Head of caudate nucleus (tissue), 42 donors: ENCODE results near the gene SPEF2.
A peak's percentile ranks its signal among the peaks of the same experiment; 100 is the strongest.

ENCODE experiments used
- DNase-seq, 42 donors: peaks; one replicate each; pipeline versions ENCODE4 v3.0.0 to v3.0.0-alpha.2; 2020 to 2021; ENCODE audit warnings: mixed read lengths in 7 of 42
- intact Hi-C: fragments of 100-400 bp; cut with DNase I; formaldehyde crosslinking; loops from one replicate; pipeline ENCODE4 v1.15.0; 2022

SPEF2 gene, protein sequence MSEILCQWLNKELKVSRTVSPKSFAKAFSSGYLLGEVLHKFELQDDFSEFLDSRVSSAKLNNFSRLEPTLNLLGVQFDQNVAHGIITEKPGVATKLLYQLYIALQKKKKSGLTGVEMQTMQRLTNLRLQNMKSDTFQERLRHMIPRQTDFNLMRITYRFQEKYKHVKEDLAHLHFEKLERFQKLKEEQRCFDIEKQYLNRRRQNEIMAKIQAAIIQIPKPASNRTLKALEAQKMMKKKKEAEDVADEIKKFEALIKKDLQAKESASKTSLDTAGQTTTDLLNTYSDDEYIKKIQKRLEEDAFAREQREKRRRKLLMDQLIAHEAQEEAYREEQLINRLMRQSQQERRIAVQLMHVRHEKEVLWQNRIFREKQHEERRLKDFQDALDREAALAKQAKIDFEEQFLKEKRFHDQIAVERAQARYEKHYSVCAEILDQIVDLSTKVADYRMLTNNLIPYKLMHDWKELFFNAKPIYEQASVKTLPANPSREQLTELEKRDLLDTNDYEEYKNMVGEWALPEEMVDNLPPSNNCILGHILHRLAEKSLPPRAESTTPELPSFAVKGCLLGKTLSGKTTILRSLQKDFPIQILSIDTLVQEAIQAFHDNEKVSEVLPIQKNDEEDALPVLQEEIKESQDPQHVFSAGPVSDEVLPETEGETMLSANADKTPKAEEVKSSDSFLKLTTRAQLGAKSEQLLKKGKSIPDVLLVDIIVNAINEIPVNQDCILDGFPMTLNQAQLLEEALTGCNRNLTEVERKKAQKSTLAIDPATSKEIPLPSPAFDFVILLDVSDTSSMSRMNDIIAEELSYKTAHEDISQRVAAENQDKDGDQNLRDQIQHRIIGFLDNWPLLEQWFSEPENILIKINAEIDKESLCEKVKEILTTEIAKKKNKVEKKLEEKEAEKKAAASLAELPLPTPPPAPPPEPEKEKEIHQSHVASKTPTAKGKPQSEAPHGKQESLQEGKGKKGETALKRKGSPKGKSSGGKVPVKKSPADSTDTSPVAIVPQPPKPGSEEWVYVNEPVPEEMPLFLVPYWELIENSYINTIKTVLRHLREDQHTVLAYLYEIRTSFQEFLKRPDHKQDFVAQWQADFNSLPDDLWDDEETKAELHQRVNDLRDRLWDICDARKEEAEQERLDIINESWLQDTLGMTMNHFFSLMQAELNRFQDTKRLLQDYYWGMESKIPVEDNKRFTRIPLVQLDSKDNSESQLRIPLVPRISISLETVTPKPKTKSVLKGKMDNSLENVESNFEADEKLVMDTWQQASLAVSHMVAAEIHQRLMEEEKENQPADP (N-terminal part only)

DNA sequence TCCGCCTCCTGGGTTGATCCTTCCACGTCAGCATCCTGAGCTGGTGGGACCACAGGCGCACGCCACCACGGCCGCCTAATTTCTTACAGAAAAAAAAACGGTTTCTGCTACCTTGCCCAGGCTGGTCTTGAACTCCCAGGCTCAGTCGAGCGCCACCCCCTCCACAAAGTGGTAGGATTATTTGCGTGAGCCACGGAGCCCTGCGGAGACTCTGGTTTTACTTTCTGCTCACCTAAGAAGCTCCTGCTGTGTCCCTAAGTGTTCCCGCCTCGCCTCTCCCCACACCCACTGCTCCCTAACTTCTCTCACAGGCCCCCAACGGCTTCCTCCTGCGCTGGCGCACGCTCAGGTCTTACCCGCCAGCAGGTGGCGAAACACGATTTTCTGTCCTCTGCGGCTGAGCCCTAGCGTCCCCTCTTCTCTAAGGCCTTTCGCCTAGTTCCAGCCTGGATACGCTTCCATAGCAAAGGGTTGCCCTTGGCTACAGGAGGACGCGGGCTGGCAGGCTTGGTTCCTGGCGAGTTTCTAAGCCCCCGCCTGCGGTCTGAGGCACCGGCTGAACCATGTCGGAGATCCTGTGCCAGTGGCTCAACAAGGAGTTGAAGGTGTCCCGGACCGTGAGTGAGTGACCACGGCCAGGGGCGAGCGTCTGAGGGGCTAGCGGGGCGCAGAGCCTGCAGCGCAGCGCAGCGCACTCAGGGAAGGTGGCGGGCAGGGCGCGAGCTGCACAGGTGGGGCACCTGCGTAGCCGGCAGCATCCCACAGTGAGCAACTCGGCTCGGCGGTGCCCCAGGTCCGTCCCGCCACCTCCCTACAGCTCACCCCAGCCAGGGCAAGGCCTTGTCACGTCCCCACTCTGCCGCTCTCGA lies at the start of gene SPEF2:
TSS of gene SPEF2 (plus strand) at position 429 of the 869 bp plus-strand sequence. CDS start at position 564, 135 bp downstream.
- DNase-seq: peak; percentile 69 to 94 (median 85)
- intact Hi-C loops: loop anchor here (5.0 kb wide), 1 partner anchor 310 kb away; no protein-coding TSS in a partner anchor

DNA sequence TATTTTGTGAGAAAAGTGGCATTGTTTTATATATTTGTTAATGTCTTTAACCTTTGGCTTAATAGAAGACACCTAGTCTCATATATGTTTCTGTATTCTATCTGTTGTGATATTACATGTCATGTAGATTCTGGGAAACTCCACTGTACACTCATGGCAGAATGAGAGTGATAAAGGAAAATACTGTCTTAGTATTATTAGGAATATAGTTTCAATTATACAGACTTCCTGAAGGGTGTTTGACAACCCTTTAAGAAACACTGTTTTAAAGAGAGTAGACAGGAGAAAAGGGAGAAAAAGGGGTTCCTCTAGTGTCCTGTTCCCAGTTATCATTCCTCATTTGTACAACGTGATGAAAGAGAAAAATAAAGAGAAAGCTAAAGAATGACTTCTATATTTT lies 42.1 kb upstream of the SPEF2 start:
- intact Hi-C loops: no loop called here
- no peak for DNase-seq

DNA sequence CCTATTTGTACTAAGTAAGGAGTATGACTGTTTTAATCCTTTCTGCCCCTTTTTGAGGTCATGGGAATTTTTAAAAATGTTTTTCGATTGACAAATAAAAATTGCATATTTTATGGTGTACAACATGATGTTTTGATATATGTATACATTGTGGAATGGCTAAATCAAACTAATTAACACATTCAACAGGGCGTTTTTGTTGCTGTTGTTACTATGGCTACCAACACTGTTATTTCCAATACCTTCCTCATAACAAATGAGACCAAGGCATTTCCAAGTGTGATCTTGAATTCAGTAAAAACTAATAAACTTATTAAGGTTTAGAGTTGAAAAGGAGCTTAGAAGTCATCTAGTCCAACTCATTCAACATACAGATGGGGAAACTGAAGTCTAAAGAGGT lies 30.2 kb upstream of the SPEF2 start:
- intact Hi-C loops: no loop called here
- DNase-seq: no peak

DNA sequence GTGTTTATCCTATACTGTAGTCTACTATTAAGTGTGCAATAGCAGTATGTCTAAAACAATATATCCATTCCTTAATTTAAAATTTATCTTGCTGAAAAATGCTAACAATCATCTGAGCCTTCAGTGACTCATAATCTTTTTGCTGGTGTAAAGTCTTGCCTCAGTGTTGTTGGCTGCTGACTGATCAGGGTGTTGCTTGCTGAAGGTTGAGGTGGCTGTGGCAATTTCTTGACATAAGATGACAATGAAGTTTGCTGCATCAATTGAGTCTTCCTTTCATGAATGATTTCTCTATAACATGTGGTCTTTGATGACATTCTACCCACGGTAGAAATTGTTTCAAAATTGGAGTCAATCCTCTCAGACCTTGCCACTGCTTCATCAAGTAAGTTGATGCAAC lies 24.3 kb upstream of the SPEF2 start:
- intact Hi-C loops: no loop called here
- no peak for DNase-seq

DNA sequence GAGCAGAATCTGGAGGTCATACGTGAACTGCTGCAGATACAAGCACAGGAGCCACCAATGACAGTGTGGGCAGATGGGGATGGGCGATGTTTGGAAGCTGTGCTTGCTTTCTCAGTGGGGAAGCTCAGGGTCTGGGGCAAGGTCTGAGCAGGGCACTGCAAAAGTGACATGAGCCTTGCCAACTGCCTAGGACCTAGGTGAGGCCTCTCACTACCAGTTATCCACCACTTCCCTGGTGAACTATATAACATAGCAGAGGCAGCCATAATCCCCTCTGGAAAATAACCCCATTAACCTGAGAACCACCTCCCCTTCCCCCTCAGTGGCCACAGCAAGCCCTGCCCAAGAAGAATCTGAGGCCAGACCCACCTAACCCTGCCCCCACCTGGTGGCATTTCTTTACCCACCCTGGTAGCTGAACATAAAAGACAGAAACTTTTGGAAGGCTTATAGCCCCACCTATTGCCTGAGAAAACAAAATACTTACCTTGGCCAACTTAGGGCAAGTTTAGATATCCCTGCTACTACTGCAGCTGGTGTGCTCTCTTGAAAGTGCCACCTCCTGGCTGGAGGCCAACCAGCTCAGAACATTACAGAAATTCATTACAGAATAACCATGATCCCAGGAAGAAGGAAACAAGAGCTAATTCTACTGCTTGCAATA lies 18.8 kb upstream of the SPEF2 start:
- no peak for DNase-seq
- intact Hi-C loops: no loop called here

DNA sequence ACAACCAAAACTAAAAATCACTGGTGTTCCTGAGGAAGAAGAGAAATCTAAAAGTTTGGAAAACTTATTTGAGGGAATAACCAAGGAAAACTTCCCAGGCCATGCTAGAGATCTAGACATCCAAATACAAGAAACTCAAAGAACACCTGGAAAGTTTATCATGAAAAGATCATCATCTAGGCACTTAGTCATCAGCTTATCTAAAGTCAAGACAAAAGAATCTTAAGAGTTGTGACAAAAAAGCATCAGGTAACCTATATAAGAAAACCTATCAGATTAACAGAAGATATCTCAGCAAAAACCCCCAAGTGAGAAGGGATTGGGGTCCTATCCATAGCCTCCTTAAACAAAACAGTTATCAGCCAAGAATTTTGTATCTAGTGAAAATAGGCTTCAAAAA lies 17.1 kb upstream of the SPEF2 start:
- intact Hi-C loops: no loop called here
- DNase-seq: no peak

DNA sequence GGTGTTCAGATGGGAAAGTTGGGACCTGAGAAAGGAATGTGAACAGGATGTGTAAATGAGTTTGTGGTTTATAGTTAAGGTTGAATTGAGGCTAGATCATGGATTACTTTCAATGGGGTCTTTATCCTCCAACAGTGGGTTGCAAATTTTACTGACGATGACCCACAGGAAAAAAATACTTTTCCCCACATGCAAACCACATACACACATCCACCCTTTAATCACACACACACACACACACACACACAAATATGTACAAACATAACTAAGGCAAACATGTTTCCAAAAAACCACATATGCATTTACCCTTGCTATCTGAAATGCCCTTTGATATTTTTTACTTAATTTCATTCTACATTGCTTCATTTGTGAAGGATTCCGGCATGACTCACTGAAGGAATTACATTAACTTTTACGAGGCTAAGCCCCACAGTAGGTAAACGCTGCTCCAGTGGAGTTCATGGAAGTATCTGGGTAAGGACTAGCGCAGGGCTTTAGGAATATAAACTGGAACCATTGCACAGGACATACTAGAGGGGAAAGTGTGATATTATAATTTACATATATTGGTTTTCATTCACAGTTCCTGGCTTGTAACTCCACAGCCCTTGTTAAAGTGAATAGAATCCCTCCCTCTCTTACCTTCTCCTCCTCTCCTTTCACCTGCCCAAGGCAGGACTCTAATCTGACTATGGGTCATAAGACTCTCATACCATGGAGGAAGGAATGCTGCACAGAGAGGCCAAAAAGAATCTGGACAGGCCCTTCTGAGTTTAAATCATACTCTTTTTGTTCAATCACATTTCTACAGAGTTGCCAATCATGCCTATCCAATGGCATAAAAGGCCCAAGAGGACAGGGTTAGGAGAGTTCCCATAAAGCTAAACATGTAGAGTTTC lies 8.5 kb upstream of the SPEF2 start:
- intact Hi-C loops: no loop called here
- no peak for DNase-seq

DNA sequence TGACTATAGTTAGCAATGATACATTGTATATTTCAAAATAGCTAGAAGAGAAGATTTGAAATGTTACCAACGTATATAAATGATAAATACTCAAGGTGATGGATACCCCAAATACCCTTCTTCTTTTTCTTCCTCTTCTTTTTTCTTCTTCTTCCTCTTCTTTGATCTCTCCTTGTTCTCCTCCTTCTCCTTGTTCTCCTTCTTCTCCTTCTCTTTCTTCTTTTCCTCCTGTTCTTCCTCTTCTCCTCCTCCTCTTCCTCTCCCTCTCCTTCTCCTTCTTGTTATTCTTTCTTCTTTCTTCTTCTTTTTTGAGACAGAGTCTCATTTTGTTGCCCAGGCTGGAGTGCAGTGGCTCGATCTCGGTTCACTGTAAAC lies 616 bp upstream of the SPEF2 start:
- DNase-seq: no peak
- intact Hi-C loops: loop anchor here (5.0 kb wide), 1 partner anchor 310 kb away; no protein-coding TSS in a partner anchor

DNA sequence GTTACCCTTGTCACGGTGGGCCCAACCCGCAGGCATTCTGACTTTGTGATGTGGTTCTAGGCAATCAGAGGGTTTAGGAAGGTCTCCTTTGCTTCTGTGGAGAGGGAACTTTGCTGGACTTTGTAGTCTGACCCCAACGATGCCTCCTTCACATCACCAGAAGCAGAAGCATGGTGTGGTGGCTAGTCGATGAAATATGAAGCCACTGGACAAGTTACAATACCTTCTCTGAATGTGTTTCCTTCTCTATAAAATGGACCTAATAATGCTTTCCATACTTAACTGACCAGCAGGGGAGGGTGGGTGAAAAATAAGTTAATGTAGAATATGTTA lies 607 bp downstream of the SPEF2 start:
- intact Hi-C loops: loop anchor here (5.0 kb wide), 1 partner anchor 309 kb away; no protein-coding TSS in a partner anchor

DNA sequence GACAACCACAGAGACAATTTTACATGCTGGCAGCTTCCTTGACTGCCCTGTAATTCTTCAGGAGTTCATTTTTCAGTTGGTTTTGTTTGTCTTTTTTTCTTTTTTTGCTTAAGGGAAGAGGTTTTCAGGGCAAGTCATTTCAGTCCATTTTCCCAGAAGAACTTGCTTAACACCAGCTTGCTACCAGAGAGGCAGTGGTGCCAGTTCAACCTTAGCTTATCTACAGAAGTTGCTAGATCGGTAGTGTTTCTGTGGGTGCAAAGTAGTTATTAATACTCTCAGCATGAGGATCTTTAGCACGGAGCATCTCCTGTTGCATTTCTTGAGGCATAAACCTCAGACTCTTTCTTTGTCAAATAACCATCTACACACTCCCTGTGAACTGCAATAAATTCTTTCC lies 1.1 kb downstream of the SPEF2 start:
- intact Hi-C loops: loop anchor here (5.0 kb wide), 1 partner anchor 309 kb away; no protein-coding TSS in a partner anchor
- no peak for DNase-seq

More for the DNA sequence above, 607 bp downstream of the SPEF2 start:
- no peak for DNase-seq

DNA sequence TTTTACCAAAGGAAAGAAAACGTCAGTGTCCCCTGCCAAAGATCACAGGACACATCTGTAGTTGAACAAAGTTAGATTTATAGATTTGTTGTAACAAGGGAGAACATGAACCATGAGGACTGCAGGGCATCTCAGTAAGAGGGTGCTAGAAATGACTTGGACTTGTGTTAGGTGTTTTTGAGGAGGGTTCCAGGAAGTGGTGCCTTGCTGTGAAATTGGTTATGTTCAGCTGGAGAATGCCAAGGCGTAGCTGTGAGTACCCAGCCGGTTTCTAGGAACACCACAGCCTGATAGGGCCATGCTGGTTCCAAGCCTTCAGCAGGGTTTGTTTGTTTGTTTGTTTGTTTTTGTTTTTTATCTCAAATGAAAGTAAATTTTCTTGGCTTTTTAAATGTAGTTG lies 5.3 kb downstream of the SPEF2 start:
- DNase-seq: no peak

DNA sequence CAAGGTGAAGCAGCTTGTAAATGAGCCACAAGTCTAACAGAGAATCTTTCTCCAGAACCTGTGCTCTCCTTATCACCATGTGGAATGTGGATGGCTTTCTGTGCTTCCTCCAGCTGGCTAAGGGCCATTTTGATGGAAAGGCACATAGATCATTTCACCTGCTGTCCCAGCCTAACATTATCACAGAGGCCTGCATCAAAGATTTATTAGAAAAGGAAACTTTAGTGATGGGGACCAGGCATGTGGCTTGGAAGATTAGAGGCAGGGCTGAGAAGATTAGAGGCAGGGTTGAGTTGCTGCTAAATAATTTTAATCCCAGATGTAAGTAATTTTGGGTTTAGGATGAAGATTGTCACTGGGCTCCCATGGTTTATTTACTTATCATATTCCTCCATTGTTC lies 6.3 kb downstream of the SPEF2 start:
- intact Hi-C loops: no loop called here
- no peak for DNase-seq

More for the DNA sequence above, 5.3 kb downstream of the SPEF2 start:
- intact Hi-C loops: no loop called here

DNA sequence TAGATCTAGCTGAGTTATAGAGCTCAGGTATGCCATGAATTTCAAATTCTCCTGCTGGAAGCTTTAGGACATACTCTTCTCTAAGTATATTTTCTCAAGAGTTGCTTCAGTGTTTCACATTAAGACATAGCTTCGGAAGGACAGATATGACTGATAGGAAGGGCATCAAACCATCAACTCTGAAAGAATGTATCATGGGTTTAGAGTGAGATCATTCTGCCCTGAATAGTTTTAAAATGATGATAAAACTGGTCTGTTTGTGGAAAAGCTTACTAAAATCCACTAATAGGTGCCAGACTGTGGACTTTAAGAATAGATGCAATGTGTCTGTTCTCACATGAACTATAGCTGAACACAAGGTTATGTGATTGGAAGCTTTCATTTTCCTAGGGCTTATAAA lies 8.4 kb downstream of the SPEF2 start:
- no peak for DNase-seq
- intact Hi-C loops: no loop called here

DNA sequence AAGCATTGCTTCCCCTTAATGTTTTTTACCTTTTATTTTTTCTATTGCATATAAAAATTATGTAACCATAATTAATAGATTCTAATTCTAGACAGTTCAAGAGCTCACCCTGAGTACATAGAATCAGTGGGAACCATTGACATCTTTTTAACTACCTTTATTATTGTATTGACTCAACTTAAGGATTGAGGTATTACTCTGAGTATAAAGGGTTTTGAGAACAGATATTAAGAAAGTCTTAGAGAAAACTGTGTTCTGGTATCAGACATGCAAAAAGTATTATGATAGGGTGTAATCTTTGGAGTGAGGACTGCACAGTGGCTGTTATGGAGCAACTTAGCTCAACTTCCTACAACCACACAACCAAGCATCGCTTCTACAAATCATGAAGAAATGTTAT lies 8.9 kb downstream of the SPEF2 start:
- intact Hi-C loops: no loop called here
- no peak for DNase-seq

DNA sequence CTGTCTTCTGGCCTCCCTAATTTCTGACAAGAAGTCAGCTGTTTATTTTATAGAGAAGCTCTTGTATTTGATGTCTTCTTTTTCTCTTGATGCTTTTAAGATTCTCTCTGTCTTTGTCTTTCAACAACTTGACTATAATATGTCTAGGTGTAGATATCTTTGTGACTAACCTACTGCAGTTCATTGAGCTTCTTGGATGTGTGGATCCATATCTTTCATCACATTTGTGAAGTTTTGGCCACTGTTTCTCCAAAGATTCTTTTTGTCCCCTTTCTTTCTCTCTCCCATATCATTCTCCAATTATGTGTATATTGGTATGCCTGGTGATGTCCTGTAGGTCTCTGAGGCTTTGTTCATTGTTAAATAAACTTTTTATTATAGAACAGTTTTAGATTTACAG lies 16.7 kb downstream of the SPEF2 start:
- no peak for DNase-seq
- intact Hi-C loops: no loop called here

DNA sequence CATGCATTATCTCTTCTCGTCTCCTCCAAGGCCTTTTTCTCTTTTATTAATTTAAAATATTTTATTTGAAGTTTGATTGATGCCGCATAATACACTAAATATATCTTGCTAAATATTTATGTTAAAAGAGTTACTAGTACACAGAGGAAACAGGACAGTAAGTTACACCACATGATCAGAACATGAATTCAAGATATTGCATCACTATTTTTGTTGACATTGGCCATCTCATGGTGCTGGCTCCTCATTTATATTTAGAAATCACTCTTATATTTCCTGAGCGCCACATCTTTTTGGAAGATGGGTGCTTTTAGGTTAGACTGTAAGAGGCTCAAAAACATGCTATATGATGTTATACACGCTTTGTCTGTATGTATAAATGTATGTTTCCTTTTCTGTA lies 23.0 kb downstream of the SPEF2 start:
- intact Hi-C loops: no loop called here
- DNase-seq: no peak

DNA sequence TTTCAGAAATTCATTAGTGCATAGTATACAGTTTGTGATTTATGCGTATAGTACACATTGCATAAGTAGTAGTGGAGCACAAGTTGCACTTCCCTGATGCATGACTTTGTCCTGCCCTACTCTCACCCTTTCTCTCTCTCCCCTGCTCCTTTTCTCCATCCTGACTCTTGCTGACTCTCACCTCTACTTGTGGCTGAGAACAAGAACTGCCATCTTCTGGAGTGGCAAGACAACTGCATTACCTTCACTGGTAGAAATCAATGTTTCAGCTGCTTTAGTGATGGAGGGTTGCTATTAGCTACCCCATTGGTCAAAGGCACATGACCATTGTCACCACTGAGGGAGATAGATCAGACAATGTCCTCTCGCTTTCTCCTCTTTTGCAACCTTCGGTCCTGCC lies 26.9 kb downstream of the SPEF2 start:
- no peak for DNase-seq
- intact Hi-C loops: no loop called here
